Liver (tissue), 3 donors: ENCODE results near the gene MRPL27.

Source experiments
- FOXA2 ChIP-seq: IDR thresholded peaks from 2 replicates; pipeline ENCODE4 v1.6.1; 2016; ENCODE audit warnings: antibody characterized with exemption
- HNF4G ChIP-seq: IDR thresholded peaks from 2 replicates; pipeline ENCODE4 v1.6.1; 2016; ENCODE audit warnings: antibody characterized with exemption
- RAD21 ChIP-seq, 2 donors: IDR thresholded peaks; 2 replicates each; pipeline ENCODE4 v1.6.1; 2016; ENCODE audit warnings: antibody characterized with exemption in 2 of 2, mild to moderate bottlenecking in 2 of 2
- SP1 ChIP-seq: IDR thresholded peaks from 2 replicates; pipeline ENCODE4 v1.6.1; 2018; ENCODE audit warnings: antibody characterized with exemption, mild to moderate bottlenecking
- YY1 ChIP-seq: IDR thresholded peaks from 2 replicates; pipeline ENCODE4 v1.6.1; 2016; ENCODE audit warnings: antibody characterized with exemption, mild to moderate bottlenecking
- ZBTB33 ChIP-seq: IDR thresholded peaks from 2 replicates; pipeline ENCODE4 v1.6.1; 2016; ENCODE audit warnings: antibody characterized with exemption
- TF ChIP-seq, protein P1 (sequence below): fragments of 150-350 bp; IDR thresholded peaks from 2 replicates; pipeline ENCODE4 v1.5.1; 2017; ENCODE audit warnings: improper control_type of control experiment, low read depth, low read length; ENCODE audit not compliant: missing input control
- donor health status: healthy.
- donor health status: healthy.

DNA sequence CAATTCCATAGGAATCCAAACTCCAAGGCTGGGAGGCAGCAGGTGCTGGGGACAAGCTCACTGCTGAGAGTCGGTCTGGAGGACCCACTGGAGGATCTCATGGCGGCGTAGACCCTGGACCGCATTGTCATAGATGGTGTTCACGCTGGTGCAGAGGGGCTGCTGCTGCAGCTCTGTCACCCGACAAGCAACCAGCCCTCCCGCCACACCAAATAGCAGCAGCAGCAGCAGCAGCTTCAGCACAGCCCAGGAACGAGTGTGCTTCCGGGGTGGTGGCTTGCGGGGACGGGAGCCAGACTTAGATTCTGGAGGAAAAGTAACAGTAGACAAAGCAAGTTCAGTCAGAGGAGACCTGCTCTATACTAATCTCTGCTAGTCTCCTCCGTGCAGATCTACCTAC is 9.9 kb upstream of the MRPL27 start:
- TF ChIP-seq, protein P1, sequence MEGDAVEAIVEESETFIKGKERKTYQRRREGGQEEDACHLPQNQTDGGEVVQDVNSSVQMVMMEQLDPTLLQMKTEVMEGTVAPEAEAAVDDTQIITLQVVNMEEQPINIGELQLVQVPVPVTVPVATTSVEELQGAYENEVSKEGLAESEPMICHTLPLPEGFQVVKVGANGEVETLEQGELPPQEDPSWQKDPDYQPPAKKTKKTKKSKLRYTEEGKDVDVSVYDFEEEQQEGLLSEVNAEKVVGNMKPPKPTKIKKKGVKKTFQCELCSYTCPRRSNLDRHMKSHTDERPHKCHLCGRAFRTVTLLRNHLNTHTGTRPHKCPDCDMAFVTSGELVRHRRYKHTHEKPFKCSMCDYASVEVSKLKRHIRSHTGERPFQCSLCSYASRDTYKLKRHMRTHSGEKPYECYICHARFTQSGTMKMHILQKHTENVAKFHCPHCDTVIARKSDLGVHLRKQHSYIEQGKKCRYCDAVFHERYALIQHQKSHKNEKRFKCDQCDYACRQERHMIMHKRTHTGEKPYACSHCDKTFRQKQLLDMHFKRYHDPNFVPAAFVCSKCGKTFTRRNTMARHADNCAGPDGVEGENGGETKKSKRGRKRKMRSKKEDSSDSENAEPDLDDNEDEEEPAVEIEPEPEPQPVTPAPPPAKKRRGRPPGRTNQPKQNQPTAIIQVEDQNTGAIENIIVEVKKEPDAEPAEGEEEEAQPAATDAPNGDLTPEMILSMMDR = no peak
- no peak for TF ChIP-seq ZBTB33
- no peak for TF ChIP-seq RAD21 (IDR thresholded peaks at IDR 0.05)
- no peak for TF ChIP-seq HNF4G
- no peak for TF ChIP-seq YY1
- TF ChIP-seq SP1 = no peak
- TF ChIP-seq FOXA2 = no peak
